Muscle of leg (tissue), 11 donors: Measurements from ENCODE around the gene ALG11. TPM values are rescaled to one million over a fixed set of nuclear protein-coding genes. Genes with fewer than 3 reads are reported as not detected.

Experiments
- DNase-seq: peaks from one replicate; pipeline ENCODE4 v3.0.0; 2013
- H3K27ac ChIP-seq: one replicate; pipeline ENCODE4 v1.5.1; 2013; ENCODE audit warnings: mild to moderate bottlenecking, low read length, control low read depth
- H3K27me3 ChIP-seq: one replicate; pipeline ENCODE4 v1.6.1; 2013; ENCODE audit warnings: low read length; ENCODE audit not compliant: control insufficient read depth, insufficient read depth
- H3K36me3 ChIP-seq: one replicate; pipeline ENCODE4 v1.6.1; 2013; ENCODE audit warnings: low read length; ENCODE audit not compliant: control insufficient read depth, insufficient read depth
- H3K4me1 ChIP-seq: one replicate; pipeline ENCODE4 v1.6.1; 2013; ENCODE audit warnings: low read length; ENCODE audit not compliant: control insufficient read depth, insufficient read depth
- H3K4me3 ChIP-seq: one replicate; pipeline ENCODE4 v1.5.1; 2013; ENCODE audit warnings: low read length, control low read depth
- H3K9me3 ChIP-seq: replicated peaks from 2 replicates; pipeline ENCODE4 v1.6.1; 2013; ENCODE audit warnings: low read depth, low read length; ENCODE audit not compliant: control insufficient read depth
- WGBS: methylation state at CpG from one replicate; pipeline ENCODE4 v1.1.5; 2013; ENCODE audit warnings: missing lambda C conversion rate; ENCODE audit not compliant: insufficient coverage; 5-methylcytosine and 5-hydroxymethylcytosine counted together
- polyA plus RNA-seq, 8 donors: library from polyadenylated mRNA; unstranded; fragments of 120-200 nt; gene quantifications; one replicate each; pipeline versions ENCODE4 v1.2.1 to v1.2.3, GENCODE V29; 2013; ENCODE audit warnings: inconsistent platforms in 1 of 8, low replicate concordance in 1 of 8; ENCODE audit not compliant: insufficient read length in 8 of 8, insufficient read depth in 1 of 8
- total RNA-seq: library from RNA; stranded (reverse); fragments of 120-200 nt; gene quantifications from one replicate; pipeline ENCODE4 v1.2.4, GENCODE V29; 2013

The ALG11 gene
- total and polyA plus RNA-seq, 9 donors = 11.7 to 24.1 (median 19.9) TPM

DNA sequence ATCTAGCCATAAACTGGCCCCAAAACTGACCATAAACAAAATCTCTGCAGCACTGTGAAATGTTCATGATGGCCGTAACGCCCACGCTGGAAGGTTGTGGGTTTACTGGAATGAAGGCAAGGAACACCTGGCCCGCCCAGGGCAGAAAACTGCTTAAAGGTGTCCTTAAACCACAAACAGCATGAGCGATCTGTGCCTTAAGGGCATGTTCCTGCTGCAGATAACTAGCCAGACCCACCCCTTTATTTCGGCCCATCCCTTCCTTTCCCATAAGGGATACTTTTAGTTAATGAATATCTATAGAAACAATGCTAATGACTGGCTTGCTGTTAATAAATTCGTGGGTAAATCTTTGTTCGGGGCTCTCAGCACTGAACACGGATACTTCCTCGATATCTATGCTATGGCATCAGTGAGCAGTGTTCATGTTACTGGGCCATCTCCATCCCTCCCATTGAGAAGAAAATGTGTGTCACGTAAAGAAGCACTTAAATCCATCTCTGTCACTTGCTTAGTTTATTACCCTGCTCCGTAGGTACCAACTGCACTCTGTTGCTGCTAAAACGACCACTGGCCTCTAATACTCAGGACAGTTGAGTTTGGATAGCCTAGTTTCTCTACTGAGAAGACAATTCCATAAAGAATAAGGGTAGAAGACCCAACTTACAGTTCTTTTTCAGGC, 6.2 kb upstream of the ALG11 start:
- Histone ChIP-seq H3K27me3 (peaks cover 2% of the 10 kb centered on the region), H3K4me1 (peaks cover 3% of the 10 kb centered on the region), H3K27ac (no peak overlapping the region), H3K36me3 (no peaks in the 10 kb centered on the region), H3K4me3 (no peak overlapping the region), H3K9me3 (no peaks in the 10 kb centered on the region)
- WGBS = 84% methylated on average over 4 of the region's 13 CpGs
- no peak for DNase-seq

GRCh38 chr13:52006523-52007245, 5.5 kb upstream of the ALG11 start:
- WGBS = 87% methylated on average over 4 of the region's 8 CpGs
- Histone ChIP-seq H3K4me1 (peaks cover 5% of the 10 kb centered on the region), H3K4me3 (no peak overlapping the region), H3K27me3 (peaks cover 8% of the 10 kb centered on the region), H3K27ac (no peak overlapping the region), H3K36me3 (no peaks in the 10 kb centered on the region), H3K9me3 (no peaks in the 10 kb centered on the region)
- DNase-seq = no peak

GRCh38 chr13:52009946-52010345, 2.3 kb upstream of the ALG11 start:
- peaks cover 5% of the 10 kb centered on the region for H3K4me1 ChIP-seq
- no peaks in the 10 kb centered on the region for H3K9me3 ChIP-seq
- no peaks in the 10 kb centered on the region for H3K36me3 ChIP-seq
- H3K27me3 ChIP-seq = peaks cover 8% of the 10 kb centered on the region
- no peak overlapping the region for H3K4me3 ChIP-seq
- WGBS = 61% methylated on average over 4 of the region's 6 CpGs
- no peak overlapping the region for H3K27ac ChIP-seq
- no peak for DNase-seq

DNA sequence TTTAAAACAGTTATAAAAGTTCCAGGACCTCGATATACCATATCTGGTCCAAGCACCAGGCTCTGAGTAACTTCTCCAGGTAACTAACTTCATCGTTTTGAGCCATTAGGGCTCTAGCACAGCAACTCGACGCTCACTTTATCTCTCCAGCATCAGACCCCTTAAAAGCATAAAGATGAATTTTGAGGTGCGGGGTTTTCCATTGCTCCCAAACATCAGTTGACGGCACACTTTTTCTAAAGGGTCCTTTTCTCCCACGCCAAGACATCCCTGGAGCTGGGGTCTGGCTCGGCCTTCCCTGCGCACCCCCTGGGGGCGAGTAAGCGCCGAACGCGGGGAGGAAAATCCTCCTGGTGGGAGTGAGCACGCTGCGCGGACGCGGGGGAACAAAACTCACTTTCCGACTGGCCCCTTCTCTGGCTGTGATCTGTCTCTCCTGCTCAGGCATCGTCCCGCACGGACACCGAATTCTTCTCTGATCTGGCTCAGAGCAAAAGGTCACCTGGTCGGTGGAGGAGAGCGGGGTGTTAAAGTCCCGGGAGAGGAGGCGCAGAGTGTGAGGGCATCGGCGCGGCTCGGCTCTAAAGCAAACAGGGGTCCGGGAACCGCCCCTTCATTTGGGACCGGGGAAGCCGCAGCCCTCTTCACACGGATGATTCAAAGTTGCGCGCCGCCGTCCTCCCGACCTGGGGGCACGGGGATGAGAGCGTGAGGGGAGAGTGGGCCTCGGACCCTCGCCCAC, 1.1 kb upstream of the ALG11 start, which contains the start of gene ATP7B:
Gene ATP7B, minus strand, starts transcription at position 561 of the 742 bp plus-strand sequence. Its CDS starts 113 bp downstream, at position 448.
- H3K27ac ChIP-seq = peak within 1 kb of the TSS; percentile 90
- no peaks in the 10 kb centered on the region for H3K9me3 ChIP-seq
- peaks cover 8% of the 10 kb centered on the region for H3K27me3 ChIP-seq
- no peaks in the 10 kb centered on the region for H3K36me3 ChIP-seq
- peaks cover 5% of the 10 kb centered on the region for H3K4me1 ChIP-seq
- DNase-seq = no peak
- WGBS = under 1% methylated on average over 42 of the region's 46 CpGs
- peak within 1 kb of the TSS; percentile 97 for H3K4me3 ChIP-seq

DNA sequence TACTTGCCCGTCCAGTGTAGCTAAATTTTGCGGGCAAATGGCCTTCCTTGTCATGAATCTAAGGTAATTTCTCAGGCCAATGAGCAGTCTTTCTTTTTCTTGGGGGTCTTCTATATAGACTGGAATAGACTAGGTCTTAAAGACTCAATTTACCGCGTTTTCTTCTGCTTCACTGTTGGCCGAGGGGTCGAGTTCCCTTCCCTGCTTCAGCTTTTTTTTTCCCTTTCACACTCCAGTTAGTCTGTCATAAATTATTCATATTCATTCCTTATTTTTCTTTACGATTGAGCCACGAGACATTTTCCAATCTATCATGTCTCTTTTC, 276 bp downstream of the ALG11 start:
- Histone ChIP-seq H3K4me3 (peak overlapping the region; percentile 97), H3K9me3 (no peaks in the 10 kb centered on the region), H3K4me1 (peaks cover 5% of the 10 kb centered on the region), H3K36me3 (peaks cover 6% of the 10 kb centered on the region), H3K27me3 (peaks cover 8% of the 10 kb centered on the region), H3K27ac (peak overlapping the region; percentile 90)
- 0% methylated on average over 6 of the region's 8 CpGs for WGBS
- DNase-seq = no peak

- no peak overlapping the region for H3K27ac ChIP-seq
- peaks cover 27% of the 10 kb centered on the region for H3K36me3 ChIP-seq
- H3K27me3 ChIP-seq = peaks cover 2% of the 10 kb centered on the region
- 94% methylated on average over 3 of the region's 3 CpGs for WGBS
- DNase-seq = no peak
- H3K4me3 ChIP-seq = no peak overlapping the region
- H3K9me3 ChIP-seq = no peaks in the 10 kb centered on the region
- H3K4me1 ChIP-seq = no peaks in the 10 kb centered on the region
These were observed 4.1 kb downstream of the ALG11 start for GRCh38 chr13:52016296-52016695.

GRCh38 chr13:52020191-52020590, 8.0 kb downstream of the ALG11 start:
- peaks cover 2% of the 10 kb centered on the region for H3K9me3 ChIP-seq
- DNase-seq = no peak
- H3K4me1 ChIP-seq = no peaks in the 10 kb centered on the region
- WGBS = 100% methylated on average over 2 of the region's 3 CpGs
- H3K27ac ChIP-seq = no peak overlapping the region
- H3K36me3 ChIP-seq = peaks cover 56% of the 10 kb centered on the region
- H3K4me3 ChIP-seq = no peak overlapping the region
- no peaks in the 10 kb centered on the region for H3K27me3 ChIP-seq

GRCh38 chr13:52022356-52022755, 10.2 kb downstream of the ALG11 start:
- Histone ChIP-seq H3K4me1 (no peaks in the 10 kb centered on the region), H3K9me3 (peaks cover 14% of the 10 kb centered on the region), H3K4me3 (no peak overlapping the region), H3K36me3 (peaks cover 70% of the 10 kb centered on the region), H3K27me3 (no peaks in the 10 kb centered on the region), H3K27ac (no peak overlapping the region)
- whole genome bisulfite sequencing = 100% methylated on average over 1 of the region's 2 CpGs
- DNase-seq = no peak

DNA sequence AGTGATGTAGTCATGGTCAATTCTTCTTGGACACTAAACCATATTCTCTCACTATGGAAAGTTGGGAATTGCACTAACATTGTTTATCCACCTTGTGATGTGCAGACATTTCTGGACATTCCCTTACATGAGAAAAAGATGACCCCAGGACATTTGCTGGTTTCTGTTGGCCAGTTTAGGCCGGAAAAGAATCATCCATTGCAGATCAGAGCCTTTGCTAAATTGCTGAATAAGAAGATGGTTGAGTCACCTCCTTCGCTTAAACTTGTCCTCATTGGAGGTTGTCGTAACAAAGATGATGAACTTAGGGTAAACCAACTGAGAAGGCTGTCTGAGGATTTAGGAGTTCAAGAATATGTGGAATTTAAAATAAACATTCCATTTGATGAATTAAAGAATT, 12.3 kb downstream of the ALG11 start, which contains the start of gene UTP14C:
Gene UTP14C, plus strand, starts transcription at position 211 of the 400 bp plus-strand sequence. CDS start 4,114 bp downstream, outside the sequence.
- 97% methylated on average over 3 of the region's 3 CpGs for WGBS
- no peaks in the 10 kb centered on the region for H3K4me1 ChIP-seq
- no peak for DNase-seq
- H3K9me3 ChIP-seq = peaks cover 19% of the 10 kb centered on the region
- H3K4me3 ChIP-seq = no peak within 1 kb of the TSS
- H3K27me3 ChIP-seq = no peaks in the 10 kb centered on the region
- H3K36me3 ChIP-seq = peaks cover 73% of the 10 kb centered on the region
- no peak within 1 kb of the TSS for H3K27ac ChIP-seq
